Hematopoietic multipotent progenitor cell treated with erythropoietin and hydrocortisone succinate and interleukin-3 and kit ligand, for 17 days (in vitro differentiated cells): ENCODE data around the gene KIAA1614.
"Not testable (repeated sequence)": the region's sequence is repeated elsewhere in the genome, so short reads cannot be mapped to it uniquely, and the experiment has no call there.

Source experiments
- DNase-seq: peaks from one replicate; pipeline ENCODE4 v3.0.0-alpha.2; 2015; ENCODE audit warnings: low spot score

The KIAA1614 gene

DNA sequence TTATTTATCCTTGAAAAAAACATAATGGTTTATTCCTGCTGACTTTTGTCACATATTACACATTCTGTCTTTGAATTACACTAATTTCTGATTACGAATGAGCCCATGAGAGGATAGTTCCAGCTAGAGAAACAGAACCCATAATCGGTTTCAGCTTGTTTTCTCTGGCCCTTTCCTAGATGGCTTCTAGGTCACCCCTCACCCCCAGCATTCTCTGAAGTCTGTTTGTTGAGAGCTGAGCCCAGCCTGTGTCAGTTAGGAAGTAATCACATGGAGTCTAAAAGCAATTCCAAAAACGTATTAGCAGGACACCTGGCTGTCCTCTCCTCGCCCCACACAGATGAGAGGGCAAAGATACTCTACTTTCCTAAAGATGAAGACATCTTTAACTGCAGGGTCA is 48.9 kb downstream of the KIAA1614 start:
- no peak for DNase-seq

GRCh38 chr1:180962178-180962577 is 49.5 kb downstream of the KIAA1614 start:
- DNase-seq: no peak

- no peak for DNase-seq
Observed at GRCh38 chr1:180964056-180964455, 51.4 kb downstream of the KIAA1614 start.

DNA sequence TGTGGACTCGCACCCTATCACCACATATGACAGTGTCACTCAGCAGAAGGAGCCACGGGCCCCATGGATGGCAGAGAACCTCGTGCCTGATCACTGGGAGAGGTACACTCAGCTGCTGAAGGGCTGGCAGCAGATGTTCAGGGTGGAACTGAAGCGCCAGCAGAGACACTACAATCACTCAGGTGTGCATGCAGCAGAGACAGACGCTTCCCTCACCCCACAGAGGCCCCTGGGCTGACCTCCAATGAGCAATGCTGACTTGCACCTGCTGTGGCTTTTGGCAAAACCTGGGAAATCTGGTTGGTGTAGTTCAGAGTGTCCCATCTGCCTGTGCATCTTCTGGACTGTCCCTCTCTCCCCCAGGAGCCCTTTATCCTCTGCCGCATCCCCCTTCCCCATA is 51.9 kb downstream of the KIAA1614 start:
- DNase-seq: no peak

DNA sequence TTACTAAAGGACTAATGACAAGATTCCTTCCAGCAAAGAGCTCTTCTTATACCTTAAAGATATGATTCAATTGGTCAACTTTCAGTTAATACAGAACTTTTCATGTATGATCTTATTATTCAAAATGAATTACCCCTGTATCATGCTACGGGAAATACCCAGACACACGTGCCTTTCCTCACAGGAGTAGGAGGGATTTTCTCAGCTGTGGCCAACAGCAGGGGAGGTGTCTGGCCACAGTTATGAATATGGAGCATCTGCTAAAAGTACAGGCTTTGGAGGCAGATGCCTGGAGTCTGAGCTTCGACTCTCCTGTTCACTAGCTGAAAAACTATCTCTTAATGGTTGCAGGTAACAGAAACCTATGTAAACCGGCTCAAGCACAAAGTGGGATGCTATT is 53.6 kb downstream of the KIAA1614 start:
- no peak for DNase-seq

GRCh38 chr1:180966744-180967536 is 54.2 kb downstream of the KIAA1614 start:
- no peak for DNase-seq

- DNase-seq: no peak
Observed at GRCh38 chr1:180967558-180967957, 54.9 kb downstream of the KIAA1614 start.

DNA sequence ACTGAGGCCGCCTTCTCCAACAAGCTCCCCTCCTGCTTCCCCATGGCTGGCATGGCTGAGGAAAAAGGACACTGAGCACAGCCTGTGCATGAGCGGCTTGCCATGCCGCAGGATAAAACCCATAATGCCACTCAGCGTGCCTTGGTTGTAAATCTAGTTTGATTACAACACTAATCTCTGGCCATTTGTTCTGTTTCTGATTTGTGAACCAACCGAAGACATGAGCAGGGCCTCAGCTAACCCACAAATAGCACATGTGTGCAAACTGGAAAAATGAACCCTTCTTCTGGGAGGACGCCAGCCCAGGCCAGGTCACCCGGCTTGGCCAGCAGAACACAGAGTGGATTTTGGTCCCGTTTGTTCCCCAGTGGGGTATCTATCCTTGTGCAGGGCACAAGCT is 56.1 kb downstream of the KIAA1614 start:
- not testable (repeated sequence) for DNase-seq

- DNase-seq: no peak
Observed at GRCh38 chr1:180969434-180969833, 56.7 kb downstream of the KIAA1614 start.

DNA sequence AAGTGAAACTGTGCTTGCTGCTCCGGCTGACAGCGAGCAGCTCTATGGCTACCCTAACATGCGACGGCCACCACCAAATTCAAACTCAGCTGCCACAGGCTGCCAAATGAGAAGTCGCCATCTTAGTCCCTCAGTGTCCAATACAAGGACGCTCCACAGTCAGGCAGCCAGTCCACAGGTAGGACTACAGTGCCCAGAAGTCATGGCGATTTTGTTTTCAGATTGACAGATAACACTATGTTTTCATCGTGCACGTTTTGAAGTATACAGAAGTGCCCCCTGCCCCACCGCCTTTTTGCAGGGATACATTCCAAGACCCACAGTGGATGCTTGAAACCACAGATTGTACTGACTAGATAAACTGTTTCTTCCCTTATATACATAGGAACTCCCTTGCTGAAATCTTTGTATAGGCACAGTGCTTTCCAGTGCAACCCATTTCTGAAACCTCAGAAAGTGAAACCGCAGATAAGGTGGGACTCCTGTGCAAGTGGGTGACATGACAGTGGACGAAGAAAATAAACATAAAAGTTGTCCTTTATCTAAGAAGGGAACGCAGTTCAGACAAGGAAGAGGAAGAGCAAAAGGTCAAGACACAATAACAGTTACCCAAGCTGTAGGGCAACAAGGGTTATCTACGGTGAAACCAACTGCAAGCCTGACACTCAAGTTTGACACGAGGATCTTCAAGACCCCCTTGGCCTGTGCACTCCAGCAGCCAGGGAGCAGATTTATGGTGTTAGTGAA is 57.8 kb downstream of the KIAA1614 start:
- DNase-seq: no peak

DNA sequence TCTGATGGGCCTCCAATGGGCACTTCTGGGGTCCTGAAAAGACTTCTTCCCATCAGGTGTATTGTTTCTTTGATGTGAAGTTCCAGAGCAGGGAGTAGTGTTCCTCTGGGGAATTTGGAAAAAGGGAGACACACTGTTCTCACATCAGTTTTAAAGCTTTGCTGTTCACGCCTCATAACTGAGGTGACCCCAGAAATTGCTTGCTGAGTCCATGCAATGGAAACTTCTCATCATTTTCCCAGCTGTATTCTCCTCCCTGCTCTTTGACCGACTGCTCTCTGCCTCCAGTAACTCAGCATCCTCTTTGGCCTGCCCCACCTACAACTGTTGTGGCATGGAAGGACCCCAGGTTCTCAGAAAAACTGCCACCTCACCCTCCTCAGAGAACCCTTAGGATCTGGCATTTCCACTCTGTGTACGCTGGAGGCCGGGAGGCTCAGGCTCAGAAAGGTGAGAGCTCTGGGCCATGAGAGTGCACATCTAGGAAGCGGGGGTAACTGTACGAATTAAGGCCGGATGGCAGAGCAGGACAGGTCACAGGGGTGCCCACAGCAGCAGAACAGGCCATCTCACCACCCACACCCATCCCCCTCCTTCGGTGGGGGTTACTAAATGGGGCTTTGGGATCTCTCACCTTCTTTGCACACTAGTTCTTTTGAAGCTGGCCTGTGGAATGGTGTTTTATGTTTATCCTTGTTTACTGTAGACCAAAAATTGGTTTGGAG is 58.7 kb downstream of the KIAA1614 start:
- no peak for DNase-seq

DNA sequence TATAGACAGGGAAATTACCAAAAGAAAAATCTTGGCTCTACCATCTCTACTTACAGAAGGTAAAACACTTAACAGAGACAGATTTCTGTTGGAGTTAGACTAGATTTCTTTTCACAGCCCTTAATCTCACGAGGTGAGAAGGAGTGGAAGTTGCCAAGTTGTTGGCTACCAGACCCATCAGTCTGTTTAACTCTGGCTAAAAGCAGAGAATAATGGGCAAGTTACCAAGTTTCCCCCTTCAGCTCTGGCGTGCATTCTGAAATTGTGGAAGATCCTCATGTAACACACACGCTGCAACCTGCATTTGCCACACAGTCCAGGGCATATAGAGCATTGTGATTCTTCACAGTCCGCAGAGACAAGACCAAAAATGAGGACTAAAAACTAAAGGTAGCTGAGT is 60.7 kb downstream of the KIAA1614 start:
- no peak for DNase-seq

DNA sequence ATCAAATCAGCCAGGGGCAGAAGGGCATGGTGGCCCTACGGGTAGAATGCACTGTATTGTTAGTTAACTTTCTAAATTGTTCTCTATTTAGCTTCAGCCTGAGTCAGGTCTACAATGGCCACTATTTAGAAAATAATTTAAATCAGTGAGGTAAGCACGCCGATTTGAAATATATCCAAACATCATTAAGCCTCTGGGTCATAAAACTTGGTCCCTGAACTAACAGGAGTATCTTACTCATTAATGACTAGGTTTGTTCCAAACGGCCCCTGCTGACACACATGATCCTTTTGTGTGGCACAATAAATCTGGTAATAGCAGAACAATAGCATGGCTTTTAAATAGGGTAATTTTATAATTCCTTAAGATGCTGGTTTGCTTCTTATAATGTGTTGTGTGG is 61.5 kb downstream of the KIAA1614 start:
- DNase-seq: no peak

- no peak for DNase-seq
Observed at GRCh38 chr1:180975551-180975950, 62.9 kb downstream of the KIAA1614 start.

DNA sequence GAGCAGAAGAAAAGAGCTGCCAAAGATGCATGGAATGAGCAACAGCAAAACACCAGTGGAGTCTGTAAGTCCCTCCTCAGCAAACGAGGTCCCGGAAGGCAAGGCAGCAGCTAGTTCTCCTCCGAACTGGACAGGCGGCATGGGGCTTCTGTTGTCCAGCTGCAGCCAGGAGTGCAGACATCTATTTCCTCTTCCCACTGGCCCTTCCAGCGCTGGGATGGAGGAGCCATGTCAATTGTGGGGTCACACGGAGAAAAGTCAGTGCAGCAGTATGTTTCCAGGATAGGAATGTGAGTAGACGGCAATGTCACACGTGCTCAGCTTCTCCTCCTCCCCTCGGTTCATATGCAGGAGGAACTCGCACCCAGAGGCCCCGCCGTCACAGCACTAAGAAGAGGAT is 63.5 kb downstream of the KIAA1614 start:
- DNase-seq: no peak

- DNase-seq: no peak
Observed at GRCh38 chr1:180976732-180977357, 64.1 kb downstream of the KIAA1614 start.

DNA sequence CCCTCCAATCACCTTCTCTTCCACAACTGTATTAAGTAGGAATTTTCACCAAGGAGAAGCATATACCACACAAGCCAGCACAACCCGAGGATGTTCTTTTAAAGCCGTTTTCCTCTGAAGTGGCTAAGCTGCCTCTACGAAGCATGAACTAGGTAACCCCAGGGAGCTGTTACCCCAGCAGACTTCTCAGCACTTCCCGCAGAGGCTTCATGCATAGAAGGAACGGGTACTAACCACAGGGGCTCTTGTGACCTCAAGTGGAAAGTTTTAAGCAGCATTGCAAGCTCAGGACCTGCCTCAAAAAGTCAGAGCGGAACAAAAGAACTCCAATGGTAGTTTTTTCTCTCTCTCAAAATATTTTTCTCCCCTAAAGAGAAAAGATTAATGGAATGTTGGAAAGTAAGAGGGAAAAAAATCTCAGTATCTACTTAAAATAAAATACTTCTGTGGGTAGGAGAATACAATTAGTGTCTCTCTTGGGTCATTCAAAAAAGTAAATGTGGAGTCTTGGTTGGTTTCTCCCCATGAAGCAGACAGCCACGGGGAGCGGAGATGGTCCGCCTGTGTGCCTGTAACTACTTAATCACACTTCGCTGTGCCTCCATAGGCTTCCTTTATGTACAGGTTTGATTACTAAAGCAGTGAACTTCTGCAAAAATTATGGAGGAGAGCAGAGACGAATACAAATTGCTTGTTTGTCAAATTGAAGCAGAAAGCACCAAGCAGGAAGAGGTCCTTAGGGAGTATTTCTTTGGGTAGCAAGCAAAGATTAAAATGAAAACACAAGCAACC is 69.1 kb downstream of the KIAA1614 start:
- no peak for DNase-seq

- no peak for DNase-seq
Observed at GRCh38 chr1:180982422-180982821, 69.7 kb downstream of the KIAA1614 start.

- no peak for DNase-seq
Observed at GRCh38 chr1:180988253-180988752, 75.6 kb downstream of the KIAA1614 start.

- no peak for DNase-seq
Observed at GRCh38 chr1:180994262-180994661, 81.6 kb downstream of the KIAA1614 start.

DNA sequence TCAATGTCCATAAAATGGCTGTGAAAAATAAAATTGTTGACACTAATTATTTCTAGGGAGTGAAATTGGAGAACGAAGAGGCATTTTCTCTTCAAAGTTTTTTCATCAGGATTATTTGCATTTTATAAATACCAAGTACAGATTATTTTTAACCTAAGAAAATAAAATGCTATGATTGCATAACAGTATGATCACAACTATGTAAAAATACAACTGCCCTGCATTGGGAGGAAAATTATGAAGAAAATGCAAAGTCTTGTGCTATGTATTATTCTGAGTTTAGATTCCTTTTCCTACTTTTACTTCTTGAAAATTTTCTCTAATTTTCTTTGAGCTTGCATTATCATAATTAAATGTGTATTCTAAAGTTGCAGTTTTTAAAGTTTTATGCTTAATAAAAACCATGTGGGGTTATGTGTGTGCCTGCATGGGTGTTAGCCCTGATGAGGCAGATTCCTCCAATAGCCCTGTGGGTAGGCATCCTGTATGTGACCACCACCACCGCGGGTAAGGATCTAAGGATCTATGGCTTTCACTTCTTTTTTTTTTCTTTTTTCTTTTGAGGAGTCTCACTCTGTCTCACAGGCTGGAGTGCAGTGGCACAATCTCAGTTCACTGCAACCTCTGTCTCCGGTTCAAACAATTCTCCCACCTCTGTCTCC is 85.3 kb downstream of the KIAA1614 start:
- DNase-seq: no peak
